H1 (cell line): Measurements from ENCODE around the gene PCID2. TPM values are rescaled to one million over a fixed set of nuclear protein-coding genes. Genes with fewer than 3 reads are reported as not detected.
A peak's percentile ranks its signal among the peaks of the same experiment; 100 is the strongest.

Experiments
- ASH2L ChIP-seq: fragments of 200-600, 300-600 bp; sonication (generic); IDR thresholded peaks from one replicate; pipeline ENCODE4 v1.7.1; 2017; ENCODE audit warnings: low read length
- BCL11A ChIP-seq, 2 experiments: IDR thresholded peaks; one replicate each; pipeline ENCODE4 v1.6.1; 2011; ENCODE audit warnings: low read depth in 2 of 2, low read length in 2 of 2, mild to moderate bottlenecking in 2 of 2
- CBX5 ChIP-seq: fragments of 300-800, 300-1000 bp; sonication (generic); IDR thresholded peaks from 2 replicates; pipeline ENCODE4 v1.7.1; 2016; ENCODE audit warnings: antibody characterized with exemption, low read length, low read depth
- CHD2 ChIP-seq: IDR thresholded peaks from 2 replicates; pipeline ENCODE4 v1.6.1; 2012; ENCODE audit warnings: low read length, improper control_type of control experiment
- CREB1 ChIP-seq: IDR thresholded peaks from 2 replicates; pipeline ENCODE4 v1.6.1; 2012; ENCODE audit warnings: inconsistent platforms
- HDAC2 ChIP-seq, 2 experiments: fragments of 300-600 bp in 1 of 2; sonication (generic) in 1 of 2; IDR thresholded peaks; 2 replicates each; pipeline ENCODE4 v1.6.1; 2011 to 2012; ENCODE audit warnings: low read depth in 2 of 2, low read length in 2 of 2, mild to moderate bottlenecking in 2 of 2, moderate library complexity in 2 of 2, borderline replicate concordance in 1 of 2, inconsistent platforms in 1 of 2
- KDM1A ChIP-seq: fragments of 200-600, 300-600 bp; sonication (generic); IDR thresholded peaks from 2 replicates; pipeline ENCODE4 v1.7.1; 2016; ENCODE audit warnings: mild to moderate bottlenecking, low read length, borderline replicate concordance
- KDM5A ChIP-seq: fragments of 200-600 bp; IDR thresholded peaks from 2 replicates; pipeline ENCODE4 v1.7.1; 2012; ENCODE audit warnings: mild to moderate bottlenecking, low read length, inconsistent platforms, mixed read lengths
- MAFK ChIP-seq: IDR thresholded peaks from 2 replicates; pipeline ENCODE4 v1.6.1; 2012; ENCODE audit warnings: low read depth, mild to moderate bottlenecking, improper control_type of control experiment, low read length
- NRF1 ChIP-seq: IDR thresholded peaks from 2 replicates; pipeline ENCODE4 v1.6.1; 2011; ENCODE audit warnings: mild to moderate bottlenecking, low read depth, low read length, improper control_type of control experiment
- POLR2A ChIP-seq, 2 experiments: IDR thresholded peaks; 1 replicate in 1 of 2; 2 replicates in 1 of 2; pipeline ENCODE4 v1.6.1; 2011; ENCODE audit warnings: low read depth in 2 of 2, low read length in 2 of 2, mild to moderate bottlenecking in 2 of 2; ENCODE audit errors: control extremely low read depth in 1 of 2
- POLR2AphosphoS5 ChIP-seq: IDR thresholded peaks from 2 replicates; pipeline ENCODE4 v1.6.1; 2011; ENCODE audit warnings: low read depth, low read length
- RAD21 ChIP-seq, 2 experiments: IDR thresholded peaks in 1 of 2; conservative IDR thresholded peaks in 1 of 2; 2 replicates each; pipeline ENCODE4 v1.6.1; 2011; ENCODE audit warnings: low read depth in 2 of 2, low read length in 2 of 2, improper control_type of control experiment in 1 of 2, inconsistent platforms in 1 of 2, mild to moderate bottlenecking in 1 of 2, moderate library complexity in 1 of 2
- RBBP5 ChIP-seq: IDR thresholded peaks from 2 replicates; pipeline ENCODE4 v1.7.1; 2012; ENCODE audit warnings: low read depth, mild to moderate bottlenecking, inconsistent platforms, low read length, moderate library complexity, borderline replicate concordance
- RFX5 ChIP-seq: IDR thresholded peaks from 2 replicates; pipeline ENCODE4 v1.6.1; 2011; ENCODE audit warnings: low read depth, low read length, improper control_type of control experiment, borderline replicate concordance
- RXRA ChIP-seq: IDR thresholded peaks from 2 replicates; pipeline ENCODE4 v1.6.1; 2011; ENCODE audit warnings: low read depth, mild to moderate bottlenecking, low read length, moderate library complexity; ENCODE audit not compliant: insufficient read depth
- SAP30 ChIP-seq: fragments of 300-600 bp; sonication (generic); IDR thresholded peaks from 2 replicates; pipeline ENCODE4 v1.7.1; 2012; ENCODE audit warnings: low read length, moderate library complexity, mild to moderate bottlenecking, inconsistent platforms; ENCODE audit not compliant: insufficient read depth, insufficient replicate concordance
- SP1 ChIP-seq: IDR thresholded peaks from 2 replicates; pipeline ENCODE4 v1.6.1; 2011; ENCODE audit warnings: low read depth, low read length
- SRF ChIP-seq: IDR thresholded peaks from 2 replicates; pipeline ENCODE4 v1.6.1; 2011; ENCODE audit warnings: mild to moderate bottlenecking, low read depth, low read length, moderate library complexity
- SUZ12 ChIP-seq: fragments of 200-600 bp; sonication (generic); IDR thresholded peaks from 2 replicates; pipeline ENCODE4 v1.6.1; 2012; ENCODE audit warnings: mild to moderate bottlenecking, inconsistent platforms, low read length, moderate library complexity, mixed read lengths
- TAF1 ChIP-seq: IDR thresholded peaks from 2 replicates; pipeline ENCODE4 v1.6.1; 2011; ENCODE audit warnings: mild to moderate bottlenecking, low read depth, low read length
- TCF12 ChIP-seq: IDR thresholded peaks from 2 replicates; pipeline ENCODE4 v1.6.1; 2011; ENCODE audit warnings: low read depth, mild to moderate bottlenecking, low read length
- YY1 ChIP-seq: IDR thresholded peaks from 2 replicates; pipeline ENCODE4 v1.6.1; 2011; ENCODE audit warnings: low read depth, mild to moderate bottlenecking, low read length
- ZNF274 ChIP-seq: IDR thresholded peaks from 2 replicates; pipeline ENCODE4 v1.7.0; 2012; ENCODE audit warnings: low read length, borderline replicate concordance; ENCODE audit errors: extremely low read depth
- polyA plus RNA-seq, 7 experiments: library from polyadenylated mRNA; depleted of rRNA in 3 of 7; stranded (reverse) in 5 of 7; unstranded in 2 of 7; fragments of >200 nt in 5 of 7; fragments of 200-250 nt in 2 of 7; gene quantifications; 1 replicate in 5 of 7; 2 replicates in 1 of 7; 4 replicates in 1 of 7; pipeline versions ENCODE4 v1.2.1 to v1.2.3, GENCODE V29; 2011 to 2013; ENCODE audit warnings: missing spikeins in 2 of 7, mixed read lengths in 2 of 7
- total RNA-seq: library from RNA; stranded (reverse); fragmentation: NEBNext Ultra II Directional; extraction: Animal tissue kit (Norgen Biotek cat#: 25700); gene quantifications from 2 replicates; pipeline ENCODE4 v1.2.1, GENCODE V29; 2021

PCID2 gene
- total and polyA plus RNA-seq, 2 of the 8 experiments (the other 6 are each of a cell fraction or from before 2014, with no cell fraction given): 72.4 to 72.8 TPM

- no peak; the same call in 1 of the 2 replicates for TF ChIP-seq TAF1
- TF ChIP-seq ASH2L: no peak
- no peak for TF ChIP-seq MAFK
- no peak for TF ChIP-seq RAD21 (IDR thresholded peaks at IDR 0.05 in 1 of 2, conservative IDR thresholded peaks at IDR 0.05 in 1 of 2; ENCODE audit: low read depth in 2 of 2, low read length in 2 of 2)
- TF ChIP-seq TCF12: no peak
- TF ChIP-seq POLR2A (IDR thresholded peaks at IDR 0.05; ENCODE audit: control extremely low read depth in 1 of 2, low read depth in 2 of 2, low read length in 2 of 2): peak; percentile 50 to 51; a peak in 2 of 3 replicates
- TF ChIP-seq ZNF274: no peak
- peak; percentile 55 for TF ChIP-seq SAP30
- no peak for TF ChIP-seq CBX5
- no peak for TF ChIP-seq KDM1A
- TF ChIP-seq YY1: no peak
- TF ChIP-seq RFX5: no peak
- no peak for TF ChIP-seq RXRA
- TF ChIP-seq HDAC2 (IDR thresholded peaks at IDR 0.05; ENCODE audit: borderline replicate concordance in 1 of 2, low read depth in 2 of 2, low read length in 2 of 2): peak in 1 of 2 experiments; percentile 78; a peak in 2 of 4 replicates
- TF ChIP-seq RBBP5: 0 out of 2 replicates have a peak, but pooled peaks have one; percentile 30
- no peak for TF ChIP-seq CREB1
- no peak for TF ChIP-seq NRF1
- no peak for TF ChIP-seq BCL11A (IDR thresholded peaks at IDR 0.05; ENCODE audit: low read depth in 2 of 2, low read length in 2 of 2)
- no peak for TF ChIP-seq KDM5A
- TF ChIP-seq SRF: no peak
- no peak for TF ChIP-seq SUZ12
- TF ChIP-seq SP1: no peak
- TF ChIP-seq POLR2AphosphoS5: peak; percentile 71
- TF ChIP-seq CHD2: no peak
These were observed 1.4 kb upstream of the PCID2 start (continued) for GRCh38 chr13:113209759-113210421.
